ENCODE measurements around the gene RLN3.
A peak's percentile ranks its signal among the peaks of the same experiment; 100 is the strongest.

RLN3 gene

GRCh38 chr19:13996928-13997630, 30.9 kb upstream of the RLN3 start:
- H3K36me3 ChIP-seq (ENCODE audit: control insufficient read depth, insufficient read depth, low read length), result peaks cover 9% of the 10 kb centered on the region
- no peak overlapping the region for H3K27ac ChIP-seq (ENCODE audit: low read depth, low read length)
- H3K4me1 ChIP-seq (ENCODE audit: control insufficient read depth, insufficient read depth, low read length), result no peaks in the 10 kb centered on the region
- no peak overlapping the region for H3K9ac ChIP-seq (ENCODE audit: low read length)
- no peak overlapping the region for H3K4me3 ChIP-seq (ENCODE audit: low read length)
- no peaks in the 10 kb centered on the region for H3K27me3 ChIP-seq (ENCODE audit: control insufficient read depth, insufficient read depth, low read length)

GRCh38 chr19:13997631-13997962, 30.4 kb upstream of the RLN3 start:
- Histone ChIP-seq H3K27ac (ENCODE audit: low read depth, low read length) (no peak overlapping the region), H3K4me3 (ENCODE audit: low read length) (no peak overlapping the region), H3K27me3 (ENCODE audit: control insufficient read depth, insufficient read depth, low read length) (no peaks in the 10 kb centered on the region), H3K4me1 (ENCODE audit: control insufficient read depth, insufficient read depth, low read length) (no peaks in the 10 kb centered on the region), H3K9ac (ENCODE audit: low read length) (no peak overlapping the region), H3K36me3 (ENCODE audit: control insufficient read depth, insufficient read depth, low read length) (peaks cover 8% of the 10 kb centered on the region)

- no peak overlapping the region for H3K4me3 ChIP-seq (ENCODE audit: low read length)
- H3K27me3 ChIP-seq (ENCODE audit: control insufficient read depth, insufficient read depth, low read length), result no peaks in the 10 kb centered on the region
- no peaks in the 10 kb centered on the region for H3K4me1 ChIP-seq (ENCODE audit: control insufficient read depth, insufficient read depth, low read length)
- H3K9ac ChIP-seq (ENCODE audit: low read length), result no peak overlapping the region
- H3K36me3 ChIP-seq (ENCODE audit: control insufficient read depth, insufficient read depth, low read length), result peaks cover 4% of the 10 kb centered on the region
- H3K27ac ChIP-seq (ENCODE audit: low read depth, low read length), result no peak overlapping the region
These were observed 29.5 kb upstream of the RLN3 start for GRCh38 chr19:13998426-13998825.

- Histone ChIP-seq H3K9ac (ENCODE audit: low read length) (no peak overlapping the region), H3K27me3 (ENCODE audit: control insufficient read depth, insufficient read depth, low read length) (no peaks in the 10 kb centered on the region), H3K4me1 (ENCODE audit: control insufficient read depth, insufficient read depth, low read length) (no peaks in the 10 kb centered on the region), H3K36me3 (ENCODE audit: control insufficient read depth, insufficient read depth, low read length) (peaks cover 4% of the 10 kb centered on the region), H3K4me3 (ENCODE audit: low read length) (no peak overlapping the region), H3K27ac (ENCODE audit: low read depth, low read length) (no peak overlapping the region)
These were observed 28.9 kb upstream of the RLN3 start for GRCh38 chr19:13999085-13999484.

- Histone ChIP-seq H3K4me3 (ENCODE audit: low read length) (no peak overlapping the region), H3K27me3 (ENCODE audit: control insufficient read depth, insufficient read depth, low read length) (no peaks in the 10 kb centered on the region), H3K4me1 (ENCODE audit: control insufficient read depth, insufficient read depth, low read length) (no peaks in the 10 kb centered on the region), H3K36me3 (ENCODE audit: control insufficient read depth, insufficient read depth, low read length) (no peaks in the 10 kb centered on the region), H3K27ac (ENCODE audit: low read depth, low read length) (no peak overlapping the region), H3K9ac (ENCODE audit: low read length) (no peak overlapping the region)
These were observed 27.1 kb upstream of the RLN3 start for GRCh38 chr19:14000691-14001375.

- no peak overlapping the region for H3K27ac ChIP-seq (ENCODE audit: low read depth, low read length)
- no peaks in the 10 kb centered on the region for H3K36me3 ChIP-seq (ENCODE audit: control insufficient read depth, insufficient read depth, low read length)
- H3K4me1 ChIP-seq (ENCODE audit: control insufficient read depth, insufficient read depth, low read length), result peaks cover 2% of the 10 kb centered on the region
- H3K27me3 ChIP-seq (ENCODE audit: control insufficient read depth, insufficient read depth, low read length), result no peaks in the 10 kb centered on the region
- H3K9ac ChIP-seq (ENCODE audit: low read length), result no peak overlapping the region
- H3K4me3 ChIP-seq (ENCODE audit: low read length), result no peak overlapping the region
These were observed 25.2 kb upstream of the RLN3 start for GRCh38 chr19:14002571-14003250.

- H3K4me1 ChIP-seq (ENCODE audit: control insufficient read depth, insufficient read depth, low read length), result peaks cover 2% of the 10 kb centered on the region
- no peak overlapping the region for H3K9ac ChIP-seq (ENCODE audit: low read length)
These were observed 24.5 kb upstream of the RLN3 start for GRCh38 chr19:14003251-14004055.

GRCh38 chr19:14004619-14005348, 23.2 kb upstream of the RLN3 start:
- Histone ChIP-seq H3K9ac (ENCODE audit: low read length) (no peak overlapping the region), H3K4me1 (ENCODE audit: control insufficient read depth, insufficient read depth, low read length) (peaks cover 2% of the 10 kb centered on the region), H3K36me3 (ENCODE audit: control insufficient read depth, insufficient read depth, low read length) (no peaks in the 10 kb centered on the region), H3K4me3 (ENCODE audit: low read length) (peak overlapping the region; percentile 11), H3K27me3 (ENCODE audit: control insufficient read depth, insufficient read depth, low read length) (no peaks in the 10 kb centered on the region), H3K27ac (ENCODE audit: low read depth, low read length) (peak overlapping the region; percentile 99)

More at GRCh38 chr19:14003251-14004055, 24.5 kb upstream of the RLN3 start:
- Histone ChIP-seq H3K27me3 (ENCODE audit: control insufficient read depth, insufficient read depth, low read length) (no peaks in the 10 kb centered on the region), H3K36me3 (ENCODE audit: control insufficient read depth, insufficient read depth, low read length) (no peaks in the 10 kb centered on the region), H3K4me3 (ENCODE audit: low read length) (no peak overlapping the region), H3K27ac (ENCODE audit: low read depth, low read length) (peak overlapping the region; percentile 38)

- H3K27ac ChIP-seq (ENCODE audit: low read depth, low read length), result peak overlapping the region; percentile 99
- H3K4me1 ChIP-seq (ENCODE audit: control insufficient read depth, insufficient read depth, low read length), result peaks cover 2% of the 10 kb centered on the region
- H3K36me3 ChIP-seq (ENCODE audit: control insufficient read depth, insufficient read depth, low read length), result no peaks in the 10 kb centered on the region
- no peak overlapping the region for H3K9ac ChIP-seq (ENCODE audit: low read length)
- peak overlapping the region; percentile 59 for H3K4me3 ChIP-seq (ENCODE audit: low read length)
- H3K27me3 ChIP-seq (ENCODE audit: control insufficient read depth, insufficient read depth, low read length), result no peaks in the 10 kb centered on the region
These were observed 22.4 kb upstream of the RLN3 start for GRCh38 chr19:14005349-14006084.

GRCh38 chr19:14006085-14006765, 21.7 kb upstream of the RLN3 start, which contains the start of gene RFX1:
Gene RFX1, minus strand, starts transcription at chr19:14006320. Its CDS starts 12,477 bp downstream, at chr19:13993843.
- H3K4me1 ChIP-seq (ENCODE audit: control insufficient read depth, insufficient read depth, low read length), result peaks cover 2% of the 10 kb centered on the region
- no peaks in the 10 kb centered on the region for H3K27me3 ChIP-seq (ENCODE audit: control insufficient read depth, insufficient read depth, low read length)
- no peaks in the 10 kb centered on the region for H3K36me3 ChIP-seq (ENCODE audit: control insufficient read depth, insufficient read depth, low read length)
- peak within 1 kb of the TSS; percentile 99 for H3K27ac ChIP-seq (ENCODE audit: low read depth, low read length)
- H3K4me3 ChIP-seq (ENCODE audit: low read length), result peak within 1 kb of the TSS; percentile 93
- H3K9ac ChIP-seq (ENCODE audit: low read length), result peak within 1 kb of the TSS; percentile 98
